ENCODE data around the gene ZNF296.

- TF ChIP-seq, protein P1, sequence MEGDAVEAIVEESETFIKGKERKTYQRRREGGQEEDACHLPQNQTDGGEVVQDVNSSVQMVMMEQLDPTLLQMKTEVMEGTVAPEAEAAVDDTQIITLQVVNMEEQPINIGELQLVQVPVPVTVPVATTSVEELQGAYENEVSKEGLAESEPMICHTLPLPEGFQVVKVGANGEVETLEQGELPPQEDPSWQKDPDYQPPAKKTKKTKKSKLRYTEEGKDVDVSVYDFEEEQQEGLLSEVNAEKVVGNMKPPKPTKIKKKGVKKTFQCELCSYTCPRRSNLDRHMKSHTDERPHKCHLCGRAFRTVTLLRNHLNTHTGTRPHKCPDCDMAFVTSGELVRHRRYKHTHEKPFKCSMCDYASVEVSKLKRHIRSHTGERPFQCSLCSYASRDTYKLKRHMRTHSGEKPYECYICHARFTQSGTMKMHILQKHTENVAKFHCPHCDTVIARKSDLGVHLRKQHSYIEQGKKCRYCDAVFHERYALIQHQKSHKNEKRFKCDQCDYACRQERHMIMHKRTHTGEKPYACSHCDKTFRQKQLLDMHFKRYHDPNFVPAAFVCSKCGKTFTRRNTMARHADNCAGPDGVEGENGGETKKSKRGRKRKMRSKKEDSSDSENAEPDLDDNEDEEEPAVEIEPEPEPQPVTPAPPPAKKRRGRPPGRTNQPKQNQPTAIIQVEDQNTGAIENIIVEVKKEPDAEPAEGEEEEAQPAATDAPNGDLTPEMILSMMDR (IDR thresholded peaks at IDR 0.05): no peak
- no peak for TF ChIP-seq EP300 (IDR thresholded peaks at IDR 0.05)
- TF ChIP-seq POLR2A (IDR thresholded peaks at IDR 0.05): no peak
Observed at GRCh38 chr19:45023048-45023447, 53.2 kb downstream of the ZNF296 start.
